Progenitor cell of endocrine pancreas (in vitro differentiated cells): ENCODE measurements around the gene HSPA1B. TPM values are rescaled to one million over a fixed set of nuclear protein-coding genes. Genes with fewer than 3 reads are reported as not detected.

Source experiments
- DNase-seq: peaks from one replicate; pipeline ENCODE4 v3.0.0; 2021; ENCODE audit warnings: low spot score; ENCODE audit not compliant: unreplicated experiment
- H3K27ac Mint-ChIP-seq: 2 replicates; pipeline ENCODE4 v1.8.0; 2021; ENCODE audit warnings: mild to moderate bottlenecking, moderate library complexity, mixed read lengths
- H3K27me3 Mint-ChIP-seq: 2 replicates; pipeline ENCODE4 v1.8.0; 2021; ENCODE audit warnings: mixed read lengths
- H3K36me3 Mint-ChIP-seq: 2 replicates; pipeline ENCODE4 v1.8.0; 2022; ENCODE audit warnings: mixed read lengths; ENCODE audit not compliant: insufficient read depth
- H3K4me1 Mint-ChIP-seq: 2 replicates; pipeline ENCODE4 v1.8.0; 2021; ENCODE audit warnings: low read depth, mixed read lengths
- H3K4me3 Mint-ChIP-seq: 2 replicates; pipeline ENCODE4 v1.8.0; 2021; ENCODE audit warnings: low read depth, mild to moderate bottlenecking, moderate library complexity, mixed read lengths
- H3K9me3 Mint-ChIP-seq: 2 replicates; pipeline ENCODE4 v1.8.0; 2021; ENCODE audit warnings: low read depth, mixed read lengths
- total RNA-seq: library from RNA; stranded (reverse); gene quantifications from 2 replicates; pipeline ENCODE4 v1.2.1, GENCODE V29; 2021
- TF ChIP-seq, protein P1 (sequence below): fragments of 200-600 bp; sonication (generic); IDR thresholded peaks from one replicate; pipeline ENCODE4 v1.5.0; 2021; ENCODE audit warnings: antibody characterized with exemption, mild to moderate bottlenecking; ENCODE audit not compliant: unreplicated experiment

The HSPA1B gene
- total RNA-seq, 1 donor from 2014 or later, result 165 TPM

DNA sequence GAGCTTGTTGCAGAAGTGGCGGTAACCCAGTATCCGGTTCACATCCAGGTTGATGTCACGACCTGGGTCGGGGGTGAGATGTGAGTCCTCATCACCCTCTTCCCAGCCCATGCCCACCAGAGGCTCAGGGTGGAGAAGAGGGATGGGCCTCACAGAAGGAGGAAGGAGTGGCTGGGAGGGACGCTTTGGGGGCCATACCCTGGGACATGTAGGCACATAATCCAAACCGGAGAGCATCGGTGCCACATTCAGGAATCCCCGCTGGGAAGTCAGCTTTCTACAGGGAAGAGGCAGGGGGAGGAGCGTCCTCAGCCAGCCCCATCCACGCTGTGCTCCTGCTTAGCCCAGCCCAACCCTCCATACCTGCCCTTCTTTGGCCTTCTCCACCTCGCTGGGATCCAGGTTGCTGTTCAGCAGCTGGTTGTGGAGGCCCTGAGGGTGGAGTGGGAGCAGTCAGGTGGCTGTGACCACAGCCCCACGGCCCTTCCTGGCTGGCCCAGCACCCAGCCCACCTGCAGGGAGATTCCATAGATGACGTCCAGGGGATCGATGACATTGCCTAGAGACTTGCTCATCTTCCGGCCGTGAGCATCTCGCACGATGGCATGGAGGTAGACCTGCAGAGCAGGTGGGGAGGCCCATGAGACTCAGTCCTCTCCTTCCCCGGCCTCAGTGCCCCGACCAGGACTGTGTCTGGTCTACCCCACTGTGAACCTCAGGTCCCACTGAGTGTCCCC, 46.9 kb upstream of the HSPA1B start:
- Mint-ChIP-seq H3K9me3 (no peaks in the 10 kb centered on the region), H3K4me3 (no peak overlapping the region), H3K36me3 (peaks cover 12% of the 10 kb centered on the region), H3K27ac (no peak overlapping the region), H3K4me1 (peaks cover 8% of the 10 kb centered on the region), H3K27me3 (no peaks in the 10 kb centered on the region)
- TF ChIP-seq, protein P1, sequence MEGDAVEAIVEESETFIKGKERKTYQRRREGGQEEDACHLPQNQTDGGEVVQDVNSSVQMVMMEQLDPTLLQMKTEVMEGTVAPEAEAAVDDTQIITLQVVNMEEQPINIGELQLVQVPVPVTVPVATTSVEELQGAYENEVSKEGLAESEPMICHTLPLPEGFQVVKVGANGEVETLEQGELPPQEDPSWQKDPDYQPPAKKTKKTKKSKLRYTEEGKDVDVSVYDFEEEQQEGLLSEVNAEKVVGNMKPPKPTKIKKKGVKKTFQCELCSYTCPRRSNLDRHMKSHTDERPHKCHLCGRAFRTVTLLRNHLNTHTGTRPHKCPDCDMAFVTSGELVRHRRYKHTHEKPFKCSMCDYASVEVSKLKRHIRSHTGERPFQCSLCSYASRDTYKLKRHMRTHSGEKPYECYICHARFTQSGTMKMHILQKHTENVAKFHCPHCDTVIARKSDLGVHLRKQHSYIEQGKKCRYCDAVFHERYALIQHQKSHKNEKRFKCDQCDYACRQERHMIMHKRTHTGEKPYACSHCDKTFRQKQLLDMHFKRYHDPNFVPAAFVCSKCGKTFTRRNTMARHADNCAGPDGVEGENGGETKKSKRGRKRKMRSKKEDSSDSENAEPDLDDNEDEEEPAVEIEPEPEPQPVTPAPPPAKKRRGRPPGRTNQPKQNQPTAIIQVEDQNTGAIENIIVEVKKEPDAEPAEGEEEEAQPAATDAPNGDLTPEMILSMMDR, result no peak
- no peak for DNase-seq

DNA sequence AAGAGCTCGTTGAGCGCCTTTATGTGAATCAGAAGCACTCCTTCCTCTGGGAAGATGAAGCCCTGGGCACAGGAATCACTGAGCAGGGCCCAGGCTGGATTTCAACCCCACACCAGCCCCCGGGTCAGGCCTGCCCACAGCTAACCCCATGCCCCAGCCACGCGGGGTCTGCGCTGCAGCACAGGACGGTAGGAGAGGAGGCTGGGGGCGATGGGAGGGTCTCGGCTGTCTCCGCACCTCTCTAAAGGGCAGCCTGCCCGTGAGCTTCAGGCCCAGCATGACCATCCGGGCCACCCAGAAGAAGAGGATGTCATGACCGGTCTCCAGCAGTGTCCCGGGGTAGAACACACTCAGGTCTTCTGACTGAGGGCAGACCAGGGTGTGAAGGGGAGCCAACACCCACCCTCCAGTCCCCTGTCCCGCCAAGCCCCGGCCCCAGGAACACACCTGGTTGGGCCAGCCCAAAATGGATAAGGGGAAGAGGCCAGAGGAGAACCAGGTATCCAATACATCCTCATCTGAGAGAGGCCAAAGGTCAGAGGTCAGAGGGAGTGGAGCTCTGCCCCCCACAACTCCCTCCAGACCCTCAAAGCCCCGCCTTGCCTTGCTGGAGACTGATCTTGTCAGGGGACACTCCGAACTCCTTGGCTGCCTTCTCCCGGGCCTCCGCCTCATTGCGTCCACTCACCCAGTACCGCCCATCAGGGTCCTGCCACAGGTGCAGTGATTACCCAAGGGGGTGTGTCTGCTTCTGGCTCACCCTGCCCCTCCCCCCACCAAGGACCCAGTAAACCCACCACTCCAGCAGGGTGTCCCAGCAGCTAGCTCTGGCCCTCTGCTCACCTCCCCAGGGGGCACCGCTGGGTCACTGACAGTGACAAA, 46.1 kb upstream of the HSPA1B start:
- Mint-ChIP-seq H3K9me3 (no peaks in the 10 kb centered on the region), H3K4me1 (peaks cover 5% of the 10 kb centered on the region), H3K36me3 (peaks cover 12% of the 10 kb centered on the region), H3K4me3 (no peak overlapping the region), H3K27me3 (no peaks in the 10 kb centered on the region), H3K27ac (no peak overlapping the region)
- no peak for DNase-seq
- TF ChIP-seq, protein P1, result no peak

GRCh38 chr6:31782126-31782855, 45.2 kb upstream of the HSPA1B start:
- Mint-ChIP-seq H3K36me3 (peaks cover 12% of the 10 kb centered on the region), H3K4me3 (no peak overlapping the region), H3K27me3 (no peaks in the 10 kb centered on the region), H3K4me1 (no peaks in the 10 kb centered on the region), H3K27ac (peak overlapping the region; percentile 13), H3K9me3 (no peaks in the 10 kb centered on the region)
- TF ChIP-seq, protein P1, result no peak
- DNase-seq, result no peak

GRCh38 chr6:31784098-31784925, 43.2 kb upstream of the HSPA1B start:
- Mint-ChIP-seq H3K36me3 (peaks cover 12% of the 10 kb centered on the region), H3K9me3 (no peaks in the 10 kb centered on the region), H3K4me1 (no peaks in the 10 kb centered on the region), H3K27ac (peak overlapping the region; percentile 84), H3K4me3 (no peak overlapping the region), H3K27me3 (no peaks in the 10 kb centered on the region)
- no peak for DNase-seq
- TF ChIP-seq, protein P1, result no peak
